T-cell (primary cell): Measurements from ENCODE around the gene NLRX1. TPM values are rescaled to one million over a fixed set of nuclear protein-coding genes. Genes with fewer than 3 reads are reported as not detected.
A peak's percentile ranks its signal among the peaks of the same experiment; 100 is the strongest.
"Not testable (repeated sequence)": the region's sequence is repeated elsewhere in the genome, so short reads cannot be mapped to it uniquely, and the experiment has no call there.

Experiments
- ATAC-seq, 4 experiments: fragments of 200-7000 bp in 3 of 4; fragments of 150-1000 bp in 1 of 4; cut with Tn5 transposase; replicated peaks in 1 of 4; 1 replicate in 3 of 4; 2 replicates in 1 of 4; pipeline ENCODE4 v1.10.0; 2021; ENCODE audit warnings: moderate library complexity in 3 of 4, mild to moderate bottlenecking in 2 of 4, moderate number of reproducible peaks in 1 of 4
- CTCF ChIA-PET, 2 donors: fragments of 300-600 bp; sonication (Branson Sonifier 250); formaldehyde crosslinking; loops; one replicate each; lab custom pipeline; 2022; ENCODE audit warnings: antibody characterized with exemption in 2 of 2; lab: Charles Lee
- POLR2A ChIA-PET, 2 donors: fragments of 300-600 bp; sonication (Branson Sonifier 250); formaldehyde crosslinking; loops; one replicate each; lab custom pipeline; 2022; ENCODE audit warnings: antibody characterized with exemption in 2 of 2; lab: Charles Lee
- DNase-seq, 35 experiments: peaks; one replicate each; pipeline versions ENCODE4 v3.0.0 to v3.0.0-alpha.2; 2013 to 2023
- H3K27ac ChIP-seq: one replicate; pipeline ENCODE4 v1.5.1; 2013; ENCODE audit warnings: low read length
- H3K27me3 ChIP-seq, 2 experiments: replicated peaks in 1 of 2; 1 replicate in 1 of 2; 2 replicates in 1 of 2; pipeline versions ENCODE4 v1.6.1 to v1.7.0; 2013; ENCODE audit warnings: low read length in 1 of 2, mixed read lengths in 1 of 2; ENCODE audit not compliant: control insufficient read depth in 2 of 2, insufficient read depth in 2 of 2; ENCODE audit errors: extremely low read depth in 1 of 2
- H3K36me3 ChIP-seq, 2 donors: 1 replicate in 1 of 2; 2 replicates in 1 of 2; pipeline versions ENCODE4 v1.6.1 to v1.7.0; 2013; ENCODE audit warnings: low read length in 1 of 2; ENCODE audit not compliant: control insufficient read depth in 2 of 2, insufficient read depth in 1 of 2; ENCODE audit errors: extremely low read depth in 1 of 2
- H3K4me1 ChIP-seq, 2 experiments: 1 replicate in 1 of 2; 2 replicates in 1 of 2; pipeline versions ENCODE4 v1.6.1 to v1.7.0; 2013; ENCODE audit warnings: low read length in 2 of 2, mixed read lengths in 1 of 2; ENCODE audit not compliant: insufficient read depth in 2 of 2, control insufficient read depth in 1 of 2; ENCODE audit errors: extremely low read depth in 1 of 2
- H3K4me3 ChIP-seq, 2 donors: 1 replicate in 1 of 2; 2 replicates in 1 of 2; pipeline versions ENCODE4 v1.5.1 to v1.7.0; 2013; ENCODE audit warnings: mild to moderate bottlenecking in 2 of 2, low read length in 1 of 2, moderate library complexity in 1 of 2; ENCODE audit not compliant: control insufficient read depth in 1 of 2; ENCODE audit errors: extremely low read depth in 1 of 2
- H3K9me3 ChIP-seq: 2 replicates; pipeline ENCODE4 v1.7.0; 2013
- H3K27ac Mint-ChIP-seq, 2 donors: one replicate each; pipeline ENCODE4 v1.8.0; 2020 to 2021; ENCODE audit warnings: mild to moderate bottlenecking in 2 of 2, mixed read lengths in 2 of 2
- H3K27me3 Mint-ChIP-seq, 2 donors: one replicate each; pipeline ENCODE4 v1.8.0; 2021 to 2022; ENCODE audit warnings: mixed read lengths in 2 of 2
- H3K36me3 Mint-ChIP-seq: one replicate; pipeline ENCODE4 v1.8.0; 2021; ENCODE audit warnings: mixed read lengths
- H3K4me1 Mint-ChIP-seq, 3 donors: one replicate each; pipeline ENCODE4 v1.8.0; 2020 to 2022; ENCODE audit warnings: mixed read lengths in 3 of 3, mild to moderate bottlenecking in 1 of 3
- H3K4me3 Mint-ChIP-seq, 3 donors: one replicate each; pipeline ENCODE4 v1.8.0; 2020 to 2022; ENCODE audit warnings: mild to moderate bottlenecking in 3 of 3, mixed read lengths in 3 of 3, moderate library complexity in 3 of 3
- H3K9me3 Mint-ChIP-seq, 3 donors: one replicate each; pipeline ENCODE4 v1.8.0; 2020 to 2022; ENCODE audit warnings: mixed read lengths in 3 of 3
- WGBS: methylation state at CpG from one replicate; pipeline ENCODE4 v1.1.5; 2013; ENCODE audit warnings: missing lambda C conversion rate; ENCODE audit not compliant: insufficient coverage; 5-methylcytosine and 5-hydroxymethylcytosine counted together
- total RNA-seq, 35 experiments: library from RNA in 6 of 35; stranded (reverse) in 6 of 35; fragments of 120-200 nt in 1 of 35; gene quantifications; one replicate each; pipeline versions ENCODE4 v1.2.1 to v1.2.4 and lab custom pipeline; 2013 to 2026

The NLRX1 gene
- total RNA-seq, 5 donors from 2014 or later (not counting 1 experiment from before 2014, with no cell fraction given): 6.5 to 12.8 (median 11.6) TPM

DNA sequence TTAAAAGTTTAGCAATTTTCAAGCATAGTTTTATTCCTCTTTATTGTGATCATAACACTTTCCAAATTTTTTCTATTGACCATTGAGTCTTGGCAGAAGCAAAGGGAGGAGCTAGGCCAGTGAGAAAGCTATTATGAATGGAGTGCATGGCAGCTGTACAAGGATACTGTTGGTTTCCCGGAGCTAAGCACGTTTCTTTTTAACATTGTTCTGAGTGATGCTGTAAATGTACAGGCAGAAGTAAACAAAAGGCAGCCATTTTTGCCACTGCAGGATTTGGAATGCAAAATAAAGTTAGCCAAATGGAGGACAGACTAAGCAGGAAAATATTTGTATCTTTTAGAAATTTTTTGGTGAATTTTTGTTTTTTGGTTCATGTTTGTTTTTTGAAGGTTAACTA lies 53.8 kb downstream of the NLRX1 start:
- ChIA-PET CTCF (interaction anchor here in 1 of 2 donors (1.6 kb wide), 1 partner anchor 16 kb away, joined by 6 read pairs; the partner anchor contains the start of gene CBL), POLR2A (no interaction called here)
- no peaks in the 10 kb centered on the region for H3K9me3 ChIP-seq
- Mint-ChIP-seq H3K9me3 (no peaks in the 10 kb centered on the region), H3K27me3 (no peaks in the 10 kb centered on the region), H3K4me1 (peaks cover 47 to 72% (median 65%) of the 10 kb centered on the region in 3 donors), H3K4me3 (no peak overlapping the region), H3K27ac (peak overlapping the region; percentile 40 to 75), H3K36me3 (peaks cover 11% of the 10 kb centered on the region)
- WGBS: 50% methylated on average over 2 of the region's 2 CpGs
- peaks cover 2 to 3% of the 10 kb centered on the region in 2 donors for H3K36me3 ChIP-seq
- ATAC-seq: no peak
- no peak overlapping the region for H3K27ac ChIP-seq
- no peaks in the 10 kb centered on the region for H3K27me3 ChIP-seq
- H3K4me1 ChIP-seq: peaks cover 8 to 22% of the 10 kb centered on the region in 2 experiments
- no peak overlapping the region for H3K4me3 ChIP-seq
- DNase-seq: no peak

- H3K27ac Mint-ChIP-seq: peak overlapping the region; percentile 25 to 60
- 100% methylated on average over 1 of the region's 5 CpGs for WGBS
- peaks cover 11% of the 10 kb centered on the region for H3K36me3 Mint-ChIP-seq
- H3K27me3 Mint-ChIP-seq: no peaks in the 10 kb centered on the region
- ChIA-PET CTCF (interaction anchor here in 1 of 2 donors (1.6 kb wide), 1 partner anchor 16 kb away, joined by 6 read pairs; the partner anchor contains the start of gene CBL), POLR2A (interaction anchor here in 1 of 2 donors (0.6 kb wide), 1 partner anchor 47 kb away, joined by 7 read pairs; no protein-coding TSS in a partner anchor)
- DNase-seq: no peak
- no peak overlapping the region for H3K4me3 Mint-ChIP-seq
- Histone ChIP-seq H3K4me1 (peaks cover 8 to 19% of the 10 kb centered on the region in 2 experiments), H3K9me3 (no peaks in the 10 kb centered on the region), H3K4me3 (no peak overlapping the region), H3K27ac (no peak overlapping the region), H3K36me3 (peaks cover 2 to 3% of the 10 kb centered on the region in 2 donors), H3K27me3 (no peaks in the 10 kb centered on the region)
- H3K4me1 Mint-ChIP-seq: peaks cover 49 to 69% (median 62%) of the 10 kb centered on the region in 3 donors
- no peaks in the 10 kb centered on the region for H3K9me3 Mint-ChIP-seq
- no peak for ATAC-seq
Measured at GRCh38 chr11:119222891-119223290, 54.4 kb downstream of the NLRX1 start.

DNA sequence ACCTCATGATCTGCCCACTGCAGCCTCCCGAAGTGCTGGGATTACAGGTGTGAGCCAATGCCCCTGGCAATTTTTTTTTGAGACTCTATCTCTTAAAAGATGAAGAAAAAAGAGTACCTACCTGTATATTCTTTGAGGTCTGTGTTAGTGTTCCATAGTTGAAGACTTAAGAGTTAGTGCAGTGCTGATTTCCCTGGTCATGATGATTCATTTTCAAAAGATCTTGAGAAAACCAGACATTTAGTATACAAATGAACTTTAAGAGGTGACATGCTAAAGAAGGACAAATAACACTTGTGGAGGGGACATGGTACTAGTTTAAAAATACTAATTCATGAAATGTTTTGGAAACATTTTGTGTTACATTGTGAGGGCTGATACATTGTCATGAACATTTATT lies 55.3 kb downstream of the NLRX1 start:
- Histone ChIP-seq H3K4me1 (peaks cover 13 to 26% of the 10 kb centered on the region in 2 experiments), H3K27ac (no peak overlapping the region), H3K4me3 (no peak overlapping the region), H3K36me3 (peaks cover 2 to 3% of the 10 kb centered on the region in 2 donors), H3K9me3 (no peaks in the 10 kb centered on the region), H3K27me3 (no peaks in the 10 kb centered on the region)
- ChIA-PET CTCF (no interaction called here), POLR2A (interaction anchor here in 1 of 2 donors (0.5 kb wide), 1 partner anchor 29 kb away, joined by 3 read pairs; no protein-coding TSS in a partner anchor)
- no peaks in the 10 kb centered on the region for H3K9me3 Mint-ChIP-seq
- no peak for DNase-seq
- peaks cover 58 to 69% (median 63%) of the 10 kb centered on the region in 3 donors for H3K4me1 Mint-ChIP-seq
- no peak overlapping the region for H3K4me3 Mint-ChIP-seq
- ATAC-seq: no peak
- no peaks in the 10 kb centered on the region for H3K27me3 Mint-ChIP-seq
- WGBS: no CpG with 5 or more reads among the region's 1 CpG
- peak overlapping the region; percentile 34 to 62 for H3K27ac Mint-ChIP-seq
- H3K36me3 Mint-ChIP-seq: peaks cover 11% of the 10 kb centered on the region

- ATAC-seq: peak in 3 of 4 experiments; percentile 46 to 69 (median 49)
- Histone ChIP-seq H3K36me3 (peaks cover 7 to 13% of the 10 kb centered on the region in 2 donors), H3K4me3 (peak overlapping the region in 1 of 2 donors; percentile 17), H3K4me1 (peaks cover 16 to 18% of the 10 kb centered on the region in 2 experiments)
- not testable (repeated sequence) for H3K9me3 ChIP-seq, H3K9me3 Mint-ChIP-seq, H3K27ac ChIP-seq, DNase-seq, H3K27me3 Mint-ChIP-seq, H3K27me3 ChIP-seq
- ChIA-PET CTCF (interaction anchor here in 1 of 2 donors (0.7 to 1.8 kb wide), 2 partner anchors 23 to 158 kb away, joined by 3 to 5 read pairs; partner anchors contain the start of gene CBL), POLR2A (interaction anchor here (0.6 to 0.7 kb wide), 4 partner anchors 18 to 122 kb away, joined by 3 to 6 read pairs (median 4); no protein-coding TSS in a partner anchor)
- Mint-ChIP-seq H3K4me3 (peak overlapping the region; percentile 53 to 67 (median 63)), H3K36me3 (peaks cover 24% of the 10 kb centered on the region), H3K4me1 (peaks cover 56 to 64% (median 59%) of the 10 kb centered on the region in 3 donors), H3K27ac (peak overlapping the region; percentile 77 to 83)
- 100% methylated on average over 2 of the region's 9 CpGs for WGBS
Measured at GRCh38 chr11:119228535-119229287, 60.2 kb downstream of the NLRX1 start.

DNA sequence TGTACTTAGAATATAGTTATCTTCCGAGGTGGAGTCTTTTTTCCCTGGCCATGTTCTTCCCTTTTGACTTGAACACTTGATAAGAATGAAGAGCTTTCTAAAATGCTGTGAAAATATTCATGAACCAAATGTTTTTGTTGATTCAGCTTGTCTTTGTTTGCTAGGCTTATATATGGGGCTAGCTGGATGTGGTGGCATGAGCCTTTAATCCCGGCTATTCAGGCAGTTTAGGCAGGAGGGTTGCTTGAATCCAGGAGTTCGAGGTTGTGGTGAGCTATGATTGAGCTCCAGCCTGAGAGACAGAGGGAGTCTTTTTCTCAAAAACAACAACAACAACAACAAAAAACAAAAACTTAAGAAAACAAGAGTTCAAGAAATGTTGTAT lies 60.8 kb downstream of the NLRX1 start:
- Mint-ChIP-seq H3K4me1 (peaks cover 50 to 59% (median 54%) of the 10 kb centered on the region in 3 donors), H3K36me3 (peaks cover 22% of the 10 kb centered on the region), H3K27ac (peak overlapping the region; percentile 77 to 83), H3K9me3 (no peaks in the 10 kb centered on the region), H3K4me3 (peak overlapping the region; percentile 53 to 67 (median 63)), H3K27me3 (no peaks in the 10 kb centered on the region)
- WGBS: no CpG with 5 or more reads among the region's 3 CpGs
- Histone ChIP-seq H3K4me1 (peaks cover 16 to 18% of the 10 kb centered on the region in 2 experiments), H3K9me3 (no peaks in the 10 kb centered on the region), H3K4me3 (no peak overlapping the region), H3K27ac (no peak overlapping the region), H3K36me3 (peaks cover 7 to 14% of the 10 kb centered on the region in 2 donors), H3K27me3 (no peaks in the 10 kb centered on the region)
- CTCF ChIA-PET: interaction anchor here in 1 of 2 donors (0.7 to 1.8 kb wide), 2 partner anchors 23 to 158 kb away, joined by 3 to 5 read pairs; partner anchors contain the start of gene CBL
- ATAC-seq: no peak
- POLR2A ChIA-PET: interaction anchor here in 1 of 2 donors (0.6 kb wide), 1 partner anchor 99 kb away, joined by 6 read pairs; no protein-coding TSS in a partner anchor
- DNase-seq: no peak

- Mint-ChIP-seq H3K4me1 (peaks cover 49 to 57% (median 54%) of the 10 kb centered on the region in 3 donors), H3K4me3 (peak overlapping the region in 1 of 3 donors; percentile 67), H3K27ac (peak overlapping the region; percentile 77 to 83), H3K36me3 (peaks cover 24% of the 10 kb centered on the region), H3K9me3 (no peaks in the 10 kb centered on the region), H3K27me3 (no peaks in the 10 kb centered on the region)
- WGBS: no CpG with 5 or more reads among the region's 4 CpGs
- no peak overlapping the region for H3K4me3 ChIP-seq
- peaks cover 7 to 18% of the 10 kb centered on the region in 2 donors for H3K36me3 ChIP-seq
- H3K9me3 ChIP-seq: no peaks in the 10 kb centered on the region
- H3K27me3 ChIP-seq: no peaks in the 10 kb centered on the region
- ATAC-seq: no peak
- no peak for DNase-seq
- ChIA-PET CTCF (interaction anchor here in 1 of 2 donors (0.7 to 1.8 kb wide), 3 partner anchors 24 to 159 kb away, joined by 3 to 5 read pairs (median 3); partner anchors contain the start of gene CBL), POLR2A (interaction anchor here in 1 of 2 donors (0.5 kb wide), 1 partner anchor 92 kb away, joined by 5 read pairs; no protein-coding TSS in a partner anchor)
- H3K27ac ChIP-seq: no peak overlapping the region
- peaks cover 16 to 18% of the 10 kb centered on the region in 2 experiments for H3K4me1 ChIP-seq
Measured at GRCh38 chr11:119229741-119230140, 61.2 kb downstream of the NLRX1 start.
